Measurements from ENCODE around the gene NID1.
A peak's percentile ranks its signal among the peaks of the same experiment; 100 is the strongest.

The NID1 gene

GRCh38 chr1:236064674-236065508 is at the start of gene NID1:
TSS of gene NID1 (minus strand) at chr1:236065090. CDS start at chr1:236065079, 11 bp downstream.
- DNase-seq (ENCODE audit: extremely low read depth, low read depth) = peak; percentile 56
- TF ChIP-seq CTCF (IDR thresholded peaks at IDR 0.05; ENCODE audit: low read depth, low read length) = peak; percentile 7

- no peak for TF ChIP-seq CTCF (IDR thresholded peaks at IDR 0.05; ENCODE audit: low read depth, low read length)
These were observed 49.3 kb upstream of the NID1 start for GRCh38 chr1:236114076-236114747.

GRCh38 chr1:236113324-236114032 is 48.6 kb upstream of the NID1 start:
- no peak for TF ChIP-seq CTCF (IDR thresholded peaks at IDR 0.05; ENCODE audit: low read depth, low read length)
- no peak for DNase-seq (ENCODE audit: extremely low read depth, low read depth)

More at GRCh38 chr1:236114076-236114747, 49.3 kb upstream of the NID1 start:
- no peak for DNase-seq (ENCODE audit: extremely low read depth, low read depth)

- no peak for TF ChIP-seq CTCF (IDR thresholded peaks at IDR 0.05; ENCODE audit: low read depth, low read length)
- no peak for DNase-seq (ENCODE audit: extremely low read depth, low read depth)
These were observed 47.4 kb upstream of the NID1 start for GRCh38 chr1:236112332-236112627.

GRCh38 chr1:236111527-236112331 is 46.8 kb upstream of the NID1 start:
- DNase-seq (ENCODE audit: extremely low read depth, low read depth) = no peak
- TF ChIP-seq CTCF (IDR thresholded peaks at IDR 0.05; ENCODE audit: low read depth, low read length) = no peak

- no peak for DNase-seq (ENCODE audit: extremely low read depth, low read depth)
- no peak for TF ChIP-seq CTCF (IDR thresholded peaks at IDR 0.05; ENCODE audit: low read depth, low read length)
These were observed 45.2 kb upstream of the NID1 start for GRCh38 chr1:236110137-236110536.
